Right atrium auricular region (tissue), 2 donors: ENCODE results near the gene CAMSAP2. TPM values are rescaled to one million over a fixed set of nuclear protein-coding genes. Genes with fewer than 3 reads are reported as not detected.

Source experiments
- DNase-seq: peaks from one replicate; pipeline ENCODE4 v3.0.0-alpha.2; 2019; ENCODE audit warnings: low spot score
- H3K27ac ChIP-seq, 2 donors: fragments of 200-600 bp; sonication (generic); 1 replicate in 1 of 2; 2 replicates in 1 of 2; pipeline ENCODE4 v1.5.1; 2016 to 2019
- H3K27me3 ChIP-seq, 2 donors: fragments of 200-600 bp; sonication (generic); one replicate each; pipeline versions ENCODE4 v1.5.1 to v1.6.0; 2017 to 2019
- H3K36me3 ChIP-seq: fragments of 200-600 bp; sonication (generic); one replicate; pipeline ENCODE4 v1.5.1; 2016
- H3K4me1 ChIP-seq, 2 donors: fragments of 200-600 bp; sonication (generic); one replicate each; pipeline versions ENCODE4 v1.5.1 to v1.6.0; 2017 to 2019
- H3K4me3 ChIP-seq, 2 donors: fragments of 200-600 bp; sonication (generic); 1 replicate in 1 of 2; 2 replicates in 1 of 2; pipeline ENCODE4 v1.5.1; 2017 to 2019; ENCODE audit warnings: mild to moderate bottlenecking in 1 of 2, moderate library complexity in 1 of 2
- H3K9me3 ChIP-seq, 2 donors: fragments of 200-600 bp; sonication (generic); one replicate each; pipeline ENCODE4 v1.5.1; 2019
- total RNA-seq, 2 donors: library from RNA; depleted of rRNA; stranded (reverse); fragments of >200 nt; gene quantifications; one replicate each; pipeline ENCODE4 v1.1.0, GENCODE V29; 2016
- TF ChIP-seq, protein P1 (sequence below), 2 donors: fragments of 200-600 bp; sonication (generic); IDR thresholded peaks; one replicate each; pipeline ENCODE4 v1.5.1; 2019; ENCODE audit warnings: antibody characterized with exemption in 2 of 2

Gene CAMSAP2
- total RNA-seq, 2 donors from 2014 or later = 34.6 to 36.4 TPM

GRCh38 chr1:200907611-200908097 is 169.0 kb downstream of the CAMSAP2 start:
- no peak for DNase-seq
- H3K4me3 ChIP-seq = no peak overlapping the region
- H3K36me3 ChIP-seq = no peaks in the 10 kb centered on the region

GRCh38 chr1:200908191-200908868 is 169.6 kb downstream of the CAMSAP2 start:
- H3K4me3 ChIP-seq = no peak overlapping the region

More at GRCh38 chr1:200907611-200908097, 169.0 kb downstream of the CAMSAP2 start:
- no peak overlapping the region for H3K27ac ChIP-seq
- H3K9me3 ChIP-seq = no peaks in the 10 kb centered on the region
- no peaks in the 10 kb centered on the region for H3K4me1 ChIP-seq
- TF ChIP-seq, protein P1, sequence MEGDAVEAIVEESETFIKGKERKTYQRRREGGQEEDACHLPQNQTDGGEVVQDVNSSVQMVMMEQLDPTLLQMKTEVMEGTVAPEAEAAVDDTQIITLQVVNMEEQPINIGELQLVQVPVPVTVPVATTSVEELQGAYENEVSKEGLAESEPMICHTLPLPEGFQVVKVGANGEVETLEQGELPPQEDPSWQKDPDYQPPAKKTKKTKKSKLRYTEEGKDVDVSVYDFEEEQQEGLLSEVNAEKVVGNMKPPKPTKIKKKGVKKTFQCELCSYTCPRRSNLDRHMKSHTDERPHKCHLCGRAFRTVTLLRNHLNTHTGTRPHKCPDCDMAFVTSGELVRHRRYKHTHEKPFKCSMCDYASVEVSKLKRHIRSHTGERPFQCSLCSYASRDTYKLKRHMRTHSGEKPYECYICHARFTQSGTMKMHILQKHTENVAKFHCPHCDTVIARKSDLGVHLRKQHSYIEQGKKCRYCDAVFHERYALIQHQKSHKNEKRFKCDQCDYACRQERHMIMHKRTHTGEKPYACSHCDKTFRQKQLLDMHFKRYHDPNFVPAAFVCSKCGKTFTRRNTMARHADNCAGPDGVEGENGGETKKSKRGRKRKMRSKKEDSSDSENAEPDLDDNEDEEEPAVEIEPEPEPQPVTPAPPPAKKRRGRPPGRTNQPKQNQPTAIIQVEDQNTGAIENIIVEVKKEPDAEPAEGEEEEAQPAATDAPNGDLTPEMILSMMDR (IDR thresholded peaks at IDR 0.05) = no peak
- H3K27me3 ChIP-seq = no peaks in the 10 kb centered on the region

GRCh38 chr1:200909071-200909470 is 170.4 kb downstream of the CAMSAP2 start:
- H3K4me3 ChIP-seq = no peak overlapping the region
- H3K4me1 ChIP-seq = no peaks in the 10 kb centered on the region
- DNase-seq = no peak
- H3K27ac ChIP-seq = no peak overlapping the region
- H3K9me3 ChIP-seq = no peaks in the 10 kb centered on the region
- H3K36me3 ChIP-seq = no peaks in the 10 kb centered on the region
- no peaks in the 10 kb centered on the region for H3K27me3 ChIP-seq
- TF ChIP-seq, protein P1 (IDR thresholded peaks at IDR 0.05) = no peak

More at GRCh38 chr1:200908191-200908868, 169.6 kb downstream of the CAMSAP2 start:
- TF ChIP-seq, protein P1 (IDR thresholded peaks at IDR 0.05) = no peak
- H3K36me3 ChIP-seq = no peaks in the 10 kb centered on the region
- H3K27ac ChIP-seq = no peak overlapping the region
- no peaks in the 10 kb centered on the region for H3K27me3 ChIP-seq
- H3K9me3 ChIP-seq = no peaks in the 10 kb centered on the region
- no peak for DNase-seq
- no peaks in the 10 kb centered on the region for H3K4me1 ChIP-seq

GRCh38 chr1:200909757-200910239 is 171.1 kb downstream of the CAMSAP2 start:
- DNase-seq = no peak
- Histone ChIP-seq H3K36me3 (no peaks in the 10 kb centered on the region), H3K4me3 (no peak overlapping the region), H3K9me3 (no peaks in the 10 kb centered on the region), H3K27me3 (no peaks in the 10 kb centered on the region), H3K4me1 (no peaks in the 10 kb centered on the region), H3K27ac (no peak overlapping the region)
- TF ChIP-seq, protein P1 (IDR thresholded peaks at IDR 0.05) = no peak

Other genes with a start within 250 kb of the CAMSAP2 start
- under 1 TPM in 1 of 2 donors, not detected in 1; 0.41 TPM for gene KIF14, start 118.1 kb upstream of the CAMSAP2 start, total RNA-seq
- 10 to 100 TPM; 13.4 to 21.5 TPM for gene DDX59, start 69.0 kb upstream of the CAMSAP2 start, total RNA-seq
- not detected for gene GPR25, start 134.1 kb downstream of the CAMSAP2 start, total RNA-seq
- not detected for gene INAVA, start 156.0 kb downstream of the CAMSAP2 start, total RNA-seq